ENCODE measurements around the gene ZNF689. TPM values are rescaled to one million over a fixed set of nuclear protein-coding genes. Genes with fewer than 3 reads are reported as not detected.

Gene ZNF689
- total RNA-seq, 1 experiment from 2014 or later: 21.1 TPM

DNA sequence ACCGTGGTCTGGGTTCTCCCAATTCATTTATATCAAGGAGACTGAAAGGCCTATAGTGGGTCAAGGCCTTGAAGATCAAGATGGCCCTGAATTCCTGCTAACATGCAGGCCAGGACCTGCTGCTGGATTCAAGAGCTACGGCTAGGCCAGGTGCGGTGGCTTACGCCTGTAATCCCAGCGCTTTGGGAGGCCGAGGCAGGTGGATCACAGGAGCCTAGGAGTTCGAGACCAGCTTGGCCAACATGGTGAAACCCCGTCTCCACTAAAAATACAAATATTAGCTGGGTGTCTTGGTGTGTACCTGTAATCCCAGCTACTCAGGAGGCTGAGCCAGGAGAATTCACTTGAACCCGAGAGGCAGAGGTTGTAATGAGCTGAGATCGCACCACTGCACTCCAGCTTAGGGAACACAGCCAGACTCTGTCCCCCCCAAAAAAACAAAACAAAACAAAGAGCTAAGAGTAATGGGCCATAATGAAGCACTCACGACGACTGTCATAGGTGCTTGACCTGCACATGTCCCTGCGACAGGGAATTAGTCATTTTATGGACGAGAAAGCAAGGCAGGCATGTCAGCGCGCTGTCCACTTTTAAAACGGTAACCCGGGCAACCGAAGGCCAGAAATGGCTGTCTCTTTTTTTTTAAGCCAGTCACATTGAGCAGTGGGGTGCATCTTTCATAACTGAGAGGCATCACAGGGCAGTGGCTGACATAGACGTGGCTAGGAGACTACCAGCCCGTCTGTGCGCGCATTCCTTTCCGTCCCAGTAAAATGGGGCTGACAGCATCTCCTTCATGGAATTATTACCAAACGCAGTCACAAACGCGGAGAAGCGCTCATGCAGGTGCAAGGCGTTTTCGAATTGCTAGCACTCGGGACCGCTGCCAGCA is 47.0 kb upstream of the ZNF689 start:
- H3K4me1 Mint-ChIP-seq: peaks cover 6 to 14% of the 10 kb centered on the region in 2 experiments
- peak overlapping the region; percentile 67 to 85 for H3K4me3 Mint-ChIP-seq
- DNase-seq: no peak
- H3K79me2 ChIP-seq (ENCODE audit: insufficient read depth, low read length): no peaks in the 10 kb centered on the region
- no peak overlapping the region for H2BK120ac ChIP-seq (ENCODE audit: low read depth, low read length, poor library complexity, severe bottlenecking)
- TF ChIP-seq, protein P1, sequence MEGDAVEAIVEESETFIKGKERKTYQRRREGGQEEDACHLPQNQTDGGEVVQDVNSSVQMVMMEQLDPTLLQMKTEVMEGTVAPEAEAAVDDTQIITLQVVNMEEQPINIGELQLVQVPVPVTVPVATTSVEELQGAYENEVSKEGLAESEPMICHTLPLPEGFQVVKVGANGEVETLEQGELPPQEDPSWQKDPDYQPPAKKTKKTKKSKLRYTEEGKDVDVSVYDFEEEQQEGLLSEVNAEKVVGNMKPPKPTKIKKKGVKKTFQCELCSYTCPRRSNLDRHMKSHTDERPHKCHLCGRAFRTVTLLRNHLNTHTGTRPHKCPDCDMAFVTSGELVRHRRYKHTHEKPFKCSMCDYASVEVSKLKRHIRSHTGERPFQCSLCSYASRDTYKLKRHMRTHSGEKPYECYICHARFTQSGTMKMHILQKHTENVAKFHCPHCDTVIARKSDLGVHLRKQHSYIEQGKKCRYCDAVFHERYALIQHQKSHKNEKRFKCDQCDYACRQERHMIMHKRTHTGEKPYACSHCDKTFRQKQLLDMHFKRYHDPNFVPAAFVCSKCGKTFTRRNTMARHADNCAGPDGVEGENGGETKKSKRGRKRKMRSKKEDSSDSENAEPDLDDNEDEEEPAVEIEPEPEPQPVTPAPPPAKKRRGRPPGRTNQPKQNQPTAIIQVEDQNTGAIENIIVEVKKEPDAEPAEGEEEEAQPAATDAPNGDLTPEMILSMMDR (conservative IDR thresholded peaks at IDR 0.05): no peak
- H3K9me3 ChIP-seq (ENCODE audit: control insufficient read depth, low read depth, low read length): no peaks in the 10 kb centered on the region
- peak overlapping the region; percentile 33 for H3K9ac ChIP-seq (ENCODE audit: extremely low read depth, insufficient read length, low read length)
- no CpG with 5 or more reads among the region's 32 CpGs for WGBS (ENCODE audit: extremely low coverage, insufficient read length, low lambda C conversion rate)
- no peak overlapping the region for H3K18ac ChIP-seq (ENCODE audit: insufficient read length, low read depth, low read length)
- peaks cover 9% of the 10 kb centered on the region; the same call in 1 of the 2 replicates for H3K27me3 ChIP-seq (ENCODE audit: insufficient read depth, low read length)
- no peak overlapping the region for H3K4ac ChIP-seq (ENCODE audit: low read depth, low read length)
- H3K27me3 Mint-ChIP-seq (ENCODE audit: low read depth): peaks cover 44% of the 10 kb centered on the region
- no peaks in the 10 kb centered on the region for H3K4me1 ChIP-seq (ENCODE audit: insufficient read depth, low read length)
- H3K14ac ChIP-seq (ENCODE audit: insufficient read depth, low read length): no peak overlapping the region
- H3K4me2 ChIP-seq (ENCODE audit: insufficient read depth, insufficient read length, low read length): peak overlapping the region; percentile 69
- H4K5ac ChIP-seq (ENCODE audit: insufficient read length, low read depth, low read length): no peak overlapping the region
- no peaks in the 10 kb centered on the region for H3K23me2 ChIP-seq (ENCODE audit: insufficient read length, low read depth, low read length, poor library complexity, severe bottlenecking)
- peak overlapping the region in 2 of 3 experiments; percentile 25 to 85; a peak in 2 of 7 replicates for H3K27ac Mint-ChIP-seq
- peaks cover 7 to 44% (median 32%) of the 10 kb centered on the region in 3 experiments; a peak in 6 of 7 replicates for H3K36me3 Mint-ChIP-seq (ENCODE audit: insufficient read depth in 1 of 3, low read depth in 3 of 3)
- H3T11ph ChIP-seq (ENCODE audit: low read length): no peak overlapping the region
- H4K91ac ChIP-seq (ENCODE audit: insufficient read length, low read depth, low read length): no peak overlapping the region
- no peak overlapping the region for H2BK5ac ChIP-seq (ENCODE audit: insufficient read length, low read length)
- no peak overlapping the region for H3K23ac ChIP-seq (ENCODE audit: insufficient read length, low read depth, low read length)
- no peak overlapping the region for H4K8ac ChIP-seq (replicated peaks; ENCODE audit: insufficient read length, low read depth, low read length)
- H3K56ac ChIP-seq (ENCODE audit: insufficient read length, low read depth, low read length): no peak overlapping the region
- no peak overlapping the region for H2AK5ac ChIP-seq (ENCODE audit: insufficient read length, low read length)
- H2BK12ac ChIP-seq (ENCODE audit: insufficient read length, low read depth, low read length): no peak overlapping the region
- no peaks in the 10 kb centered on the region for H4K20me1 ChIP-seq (ENCODE audit: control insufficient read depth, insufficient read depth, insufficient read length)
- no peak overlapping the region for H2AFZ ChIP-seq (ENCODE audit: low read length)
- no peak overlapping the region for H3K27ac ChIP-seq (ENCODE audit: insufficient read length, low read depth, low read length)
- H2BK15ac ChIP-seq (ENCODE audit: low read depth, low read length): no peak overlapping the region
- no peaks in the 10 kb centered on the region for H3K9me3 Mint-ChIP-seq
- no peak overlapping the region for H2BK20ac ChIP-seq (ENCODE audit: low read depth, low read length, poor library complexity, severe bottlenecking)
- no peaks in the 10 kb centered on the region for H3K79me1 ChIP-seq (ENCODE audit: insufficient read depth, low read depth, low read length, poor library complexity, severe bottlenecking)

Data from H9 (cell line).